IPS-NIHi7 (cell line): ENCODE data around the gene RNH1.

Experiments used
- DNase-seq: peaks from one replicate; pipeline ENCODE4 v3.0.0; 2012; ENCODE audit warnings: mixed read lengths; ENCODE audit errors: extremely low spot score

The RNH1 gene

DNA sequence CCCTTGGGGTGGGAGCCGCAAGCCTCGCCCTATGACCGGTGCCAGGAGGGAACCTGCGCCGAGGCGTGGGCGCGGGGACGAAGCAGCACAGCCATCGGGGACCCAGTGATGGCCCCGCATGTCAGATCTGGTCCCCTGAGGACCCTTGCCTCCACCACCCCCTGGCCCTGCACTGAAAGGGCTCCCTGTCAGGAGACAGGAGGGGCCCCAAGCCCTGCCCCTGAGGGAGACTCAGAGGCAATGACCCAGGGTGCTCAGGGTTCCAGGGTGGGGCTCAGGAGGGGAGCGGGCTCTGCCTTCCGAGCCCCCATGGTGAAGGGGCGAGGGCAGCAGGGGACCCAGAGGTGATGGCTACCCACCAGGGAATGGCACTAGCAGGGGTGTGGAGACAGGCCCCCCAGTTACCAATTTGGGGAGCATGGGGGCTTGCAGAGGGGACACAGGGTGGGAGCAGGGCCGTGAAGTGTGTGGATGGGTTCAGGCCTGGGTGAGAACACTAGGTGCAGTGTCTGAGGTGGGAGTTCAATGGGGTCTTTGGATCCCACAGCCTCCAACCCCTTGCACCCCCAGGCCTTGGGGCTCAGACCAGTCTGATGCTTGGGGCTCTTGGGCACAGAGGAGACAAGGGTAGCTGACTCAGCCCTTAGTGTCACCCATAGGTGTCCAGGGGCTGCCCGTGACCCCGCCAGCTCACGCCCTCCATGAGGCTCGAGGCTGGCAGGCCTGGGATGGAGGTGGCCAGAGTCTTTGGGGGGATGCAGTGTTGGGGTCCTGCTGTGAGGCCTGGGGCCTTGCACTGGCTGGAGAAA, 30.8 kb upstream of the RNH1 start:
- no peak for DNase-seq

DNA sequence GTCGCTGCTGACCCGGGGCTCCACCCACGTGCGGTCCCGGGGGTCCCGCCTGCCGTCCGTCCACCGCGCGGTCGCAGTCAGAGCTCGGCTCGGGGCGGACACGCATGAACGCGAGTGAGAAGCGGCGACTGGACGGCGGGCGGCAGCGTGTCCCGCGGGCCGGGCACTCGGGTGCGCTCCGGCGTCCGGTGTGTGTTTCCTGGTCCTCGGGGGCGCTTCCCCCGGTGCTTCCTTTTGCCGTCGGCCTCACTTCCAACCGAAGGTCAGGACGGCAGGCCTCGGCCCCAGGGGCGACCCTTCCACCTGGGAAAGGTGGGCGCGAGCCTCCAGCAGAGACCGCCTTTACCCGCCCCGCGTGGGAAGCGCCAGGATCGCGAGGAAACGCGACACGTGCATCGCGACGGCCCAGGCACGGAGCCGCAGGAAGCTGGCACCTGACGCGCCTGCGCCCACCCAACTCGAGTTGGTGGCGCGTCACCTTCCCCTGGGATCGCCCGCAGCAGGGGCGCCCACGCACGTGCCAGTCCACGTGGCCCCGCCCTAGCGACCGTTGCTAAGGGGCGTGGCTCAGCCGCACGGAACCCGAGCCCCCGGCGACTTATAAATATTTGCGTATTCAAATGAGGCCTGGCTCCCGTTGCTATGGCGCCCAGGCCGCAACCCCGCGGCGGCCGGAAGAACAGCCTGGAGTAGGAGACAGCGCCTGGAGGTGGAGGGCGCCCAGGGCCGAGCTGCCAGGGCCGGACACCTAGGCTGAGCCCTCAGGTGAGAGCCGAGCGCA, 30.0 kb upstream of the RNH1 start, which contains the start of gene LRRC56:
LRRC56 (plus strand) TSS at position 687 of the 781 bp plus-strand sequence. CDS start 3,158 bp downstream, outside the sequence.
- peak; percentile 94 for DNase-seq

DNA sequence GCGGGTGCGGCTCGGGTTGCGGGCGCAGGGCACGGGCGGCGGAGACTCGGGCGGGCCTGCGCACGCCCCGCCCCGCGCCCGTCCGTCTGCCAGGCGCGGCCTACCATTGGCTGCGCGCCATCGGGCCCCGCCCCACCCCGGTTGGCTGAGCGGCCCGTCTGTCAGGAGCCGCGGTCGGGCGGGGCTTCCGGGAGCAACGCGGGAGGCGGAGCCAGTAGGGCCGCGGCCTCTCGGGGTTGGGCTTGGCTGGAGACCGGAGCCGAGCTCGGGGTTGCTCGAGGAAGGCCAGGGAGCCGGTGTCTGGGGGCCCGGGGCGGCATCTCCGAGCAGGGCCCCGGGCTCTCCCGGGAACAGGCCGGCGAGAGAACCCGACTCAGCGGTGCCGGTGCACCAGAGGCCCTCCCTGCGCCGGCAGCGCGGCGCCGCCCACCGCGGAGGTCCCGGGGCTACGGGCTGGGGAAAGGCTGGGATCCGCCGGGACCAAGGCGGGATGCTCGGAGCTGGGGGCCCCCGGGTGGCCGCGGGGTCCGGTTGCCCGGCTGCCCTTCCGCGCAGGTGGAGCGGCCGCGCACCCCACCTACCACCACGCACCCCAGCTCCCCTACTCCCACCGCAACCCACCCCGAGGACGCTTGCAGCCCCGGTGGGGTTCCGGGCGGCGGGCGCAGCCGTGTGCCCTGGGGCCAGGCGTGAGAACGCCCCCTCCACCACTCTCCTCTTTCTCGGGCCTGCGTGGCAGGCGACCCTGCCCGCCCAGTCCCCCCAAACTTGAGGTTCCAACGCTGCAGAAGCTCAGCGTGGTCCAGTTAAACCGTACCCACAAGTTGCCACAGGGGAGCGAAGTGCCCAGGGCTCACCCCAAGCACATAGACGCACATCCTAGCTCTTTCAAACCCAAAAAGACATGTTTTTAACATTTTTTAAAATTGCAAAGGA, 28.7 kb upstream of the RNH1 start, which contains the start of gene HRAS:
HRAS (minus strand) TSS at position 58 of the 936 bp plus-strand sequence.
- DNase-seq, result peak; percentile 100

DNA sequence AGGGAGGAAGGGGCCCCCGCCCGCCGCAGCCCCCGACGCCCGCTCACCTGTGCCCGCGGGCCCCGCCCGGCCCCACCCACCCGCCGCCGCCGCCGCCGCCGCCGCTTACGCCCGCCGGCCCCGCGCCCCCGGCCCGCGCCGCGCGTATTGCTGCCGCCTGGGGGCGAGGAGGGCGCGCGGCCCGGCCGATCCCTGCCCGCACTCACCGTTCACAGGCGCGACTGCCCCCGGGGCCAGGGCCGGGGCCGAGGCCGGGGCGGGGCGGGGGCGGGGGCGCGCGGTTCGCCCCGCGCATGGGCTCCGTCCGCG, 28.1 kb upstream of the RNH1 start:
- DNase-seq, result no peak

DNA sequence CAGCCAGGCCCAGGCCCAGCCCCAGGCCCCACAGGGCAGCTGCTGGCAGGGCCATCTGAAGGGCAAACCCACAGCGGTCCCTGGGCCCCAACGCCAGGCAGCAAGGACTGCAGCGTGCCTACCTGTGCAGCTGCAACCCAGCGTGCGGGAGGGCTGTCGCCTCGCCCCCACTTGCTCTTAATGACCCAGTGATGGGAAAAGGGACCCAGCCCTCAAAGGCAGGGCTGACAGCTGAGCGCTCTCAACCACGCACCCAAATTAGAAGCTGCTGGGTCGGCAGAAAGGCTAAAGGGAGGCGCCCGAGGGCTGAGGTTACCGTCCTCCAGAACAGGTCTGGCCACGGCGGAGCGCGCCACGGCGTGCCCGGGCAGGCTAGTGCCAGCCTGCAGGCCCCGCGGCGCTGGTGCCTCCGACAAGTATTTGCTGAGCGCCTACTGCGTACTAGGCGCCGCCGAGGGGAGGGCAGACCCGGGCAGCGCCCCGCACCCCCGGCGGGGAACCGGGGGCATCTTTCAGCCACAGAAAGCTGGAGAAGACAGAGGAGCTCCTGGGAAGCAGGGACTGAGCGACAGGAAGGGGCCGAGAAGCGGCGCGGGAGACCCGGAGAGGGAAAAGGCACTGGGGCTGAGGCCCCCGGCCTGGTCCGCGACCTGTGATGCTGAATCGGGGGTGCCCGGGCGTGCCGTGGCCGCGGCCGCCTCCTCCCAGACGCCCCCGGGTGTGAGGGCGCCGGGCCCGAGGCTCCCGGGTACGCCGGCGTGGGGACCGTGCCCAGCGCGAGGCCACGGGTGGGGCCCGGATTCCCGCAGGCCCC, 27.6 kb upstream of the RNH1 start:
- DNase-seq, result peak; percentile 46

DNA sequence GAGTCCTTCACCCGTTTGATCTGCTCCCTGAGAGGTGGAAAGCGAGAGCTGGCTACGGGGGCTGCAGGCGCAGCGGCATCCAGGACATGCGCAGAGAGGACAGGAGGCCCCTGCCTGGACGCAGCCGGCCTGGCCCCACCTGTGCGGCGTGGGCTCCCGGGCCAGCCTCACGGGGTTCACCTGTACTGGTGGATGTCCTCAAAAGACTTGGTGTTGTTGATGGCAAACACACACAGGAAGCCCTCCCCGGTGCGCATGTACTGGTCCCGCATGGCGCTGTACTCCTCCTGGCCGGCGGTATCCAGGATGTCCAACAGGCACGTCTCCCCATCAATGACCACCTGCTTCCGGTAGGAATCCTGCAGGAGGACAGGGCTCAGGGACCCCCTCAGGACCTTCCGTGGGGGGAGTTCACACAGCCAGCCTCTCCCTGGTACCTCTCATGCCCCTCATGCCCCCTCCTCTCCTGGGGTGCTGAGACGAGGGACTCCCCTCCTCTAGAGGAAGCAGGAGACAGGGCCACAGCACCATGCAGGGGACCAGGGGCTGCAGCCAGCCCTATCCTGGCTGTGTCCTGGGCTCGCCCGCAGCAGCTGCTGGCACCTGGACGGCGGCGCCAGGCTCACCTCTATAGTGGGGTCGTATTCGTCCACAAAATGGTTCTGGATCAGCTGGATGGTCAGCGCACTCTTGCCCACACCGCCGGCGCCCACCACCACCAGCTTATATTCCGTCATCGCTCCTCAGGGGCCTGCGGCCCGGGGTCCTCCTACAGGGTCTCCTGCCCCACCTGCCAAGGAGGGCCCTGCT, 26.7 kb upstream of the RNH1 start:
- DNase-seq, result no peak

DNA sequence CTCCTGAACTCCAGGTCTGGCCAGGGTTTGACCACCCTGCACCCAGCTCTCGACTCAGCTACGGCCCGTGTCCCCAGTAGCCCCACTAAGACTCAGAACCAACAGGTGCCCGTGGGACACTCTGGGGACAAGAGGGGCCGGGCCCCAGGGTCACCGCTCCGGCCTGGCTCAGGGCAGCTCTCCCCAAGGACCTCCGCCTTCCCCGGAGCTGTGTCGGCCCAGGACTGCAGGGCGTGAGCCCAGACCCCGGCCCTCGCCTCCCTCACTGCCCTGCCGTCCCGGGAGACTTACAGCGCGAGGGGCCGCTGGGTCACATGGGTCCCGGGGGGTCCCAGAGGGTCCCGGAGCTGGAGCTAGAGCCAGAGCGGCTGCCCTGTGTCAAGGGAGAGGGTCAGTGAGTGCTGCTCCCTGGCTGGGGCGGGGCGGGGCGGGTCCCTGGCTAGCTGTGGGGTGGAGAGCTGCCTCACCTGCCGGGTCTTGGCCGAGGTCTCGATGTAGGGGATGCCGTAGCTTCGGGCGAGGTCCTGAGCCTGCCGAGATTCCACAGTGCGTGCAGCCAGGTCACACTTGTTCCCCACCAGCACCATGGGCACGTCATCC, 26.0 kb upstream of the RNH1 start:
- DNase-seq, result no peak

DNA sequence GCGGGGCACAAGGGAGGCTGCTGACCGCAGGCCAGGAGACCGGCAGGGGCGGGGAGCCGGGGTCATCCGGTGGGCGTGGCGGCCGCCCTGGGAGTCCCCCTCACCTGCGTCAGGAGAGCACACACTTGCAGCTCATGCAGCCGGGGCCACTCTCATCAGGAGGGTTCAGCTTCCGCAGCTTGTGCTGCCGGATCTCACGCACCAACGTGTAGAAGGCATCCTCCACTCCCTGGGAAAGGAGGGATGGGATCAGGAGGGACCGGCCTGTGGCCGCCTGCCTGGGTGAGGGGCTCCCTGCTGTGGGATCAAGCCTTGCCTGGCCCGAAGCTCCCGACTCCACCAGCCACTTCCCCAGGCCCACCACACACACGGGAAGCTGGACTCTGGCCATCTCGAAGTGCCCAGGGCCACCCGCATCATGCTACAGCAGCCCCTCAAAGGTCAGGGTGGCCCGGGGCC, 25.5 kb upstream of the RNH1 start:
- no peak for DNase-seq

DNA sequence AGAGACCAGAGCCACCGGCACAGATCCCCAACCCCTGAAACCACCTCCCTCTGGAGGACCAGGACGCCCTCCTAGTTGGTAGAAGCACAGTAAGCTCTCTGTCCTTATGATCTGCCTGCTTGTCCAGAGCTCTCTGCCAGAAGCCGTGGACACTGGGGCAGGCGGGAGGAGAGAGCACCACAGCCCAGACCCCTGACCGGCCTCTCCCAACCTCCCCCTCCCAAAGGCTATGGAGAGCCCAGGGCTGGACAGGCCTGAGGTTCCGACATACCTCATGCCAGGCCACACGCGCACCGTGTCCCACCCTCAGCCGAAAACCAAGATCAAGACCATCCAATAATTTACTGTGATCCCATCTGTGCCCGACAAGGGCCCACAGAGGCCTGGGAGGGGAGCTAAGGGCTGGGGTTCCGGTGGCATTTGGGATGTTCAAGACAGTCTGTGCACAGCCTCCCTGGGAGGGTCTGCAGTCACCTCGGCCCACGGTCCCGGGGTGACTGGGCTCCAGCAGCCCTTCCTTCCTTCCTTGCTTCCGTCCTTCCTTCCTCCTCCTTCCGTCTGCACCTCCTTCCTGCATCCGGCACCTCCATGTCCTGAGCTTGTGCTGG, 25.0 kb upstream of the RNH1 start:
- DNase-seq, result no peak

DNA sequence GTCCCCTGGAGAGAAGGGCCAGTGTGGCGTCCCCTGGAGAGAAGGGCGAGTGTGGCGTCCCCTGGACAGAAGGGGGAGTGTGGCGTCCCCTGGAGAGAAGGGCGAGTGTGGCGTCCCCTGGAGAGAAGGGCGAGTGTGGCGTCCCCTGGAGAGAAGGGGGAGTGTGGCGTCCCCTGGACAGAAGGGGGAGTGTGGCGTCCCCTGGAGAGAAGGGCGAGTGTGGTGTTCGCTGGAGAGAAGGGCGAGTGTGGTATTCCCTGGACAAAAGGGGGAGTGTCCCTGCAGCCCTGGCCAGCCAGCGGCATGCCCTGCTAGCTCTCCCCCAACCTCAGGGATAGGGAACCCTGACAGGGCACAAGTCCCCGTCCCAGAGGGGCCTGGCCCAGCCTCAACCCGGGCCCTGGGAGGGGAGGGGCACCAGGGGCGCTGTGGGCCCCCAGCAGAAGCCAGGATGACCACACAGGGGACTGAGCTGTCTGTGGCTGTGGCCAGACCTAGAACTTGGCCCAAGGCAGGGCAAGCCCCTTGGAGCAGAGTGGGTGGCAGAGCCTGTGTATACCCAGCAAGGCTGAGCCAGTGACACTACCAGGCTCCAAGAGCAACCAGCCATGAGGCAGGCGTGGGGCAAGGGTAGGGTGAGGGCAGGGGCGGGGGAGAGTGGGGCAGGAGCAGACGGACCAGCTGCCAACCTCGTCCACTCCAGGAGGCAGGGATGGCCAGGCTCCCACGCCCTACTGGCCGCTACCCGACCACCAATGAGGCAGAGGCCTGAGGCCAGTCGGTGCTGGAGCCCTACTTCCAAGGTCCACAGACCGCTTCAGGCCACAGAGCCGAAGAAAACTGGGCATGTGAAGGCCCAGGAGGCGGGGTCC, 24.2 kb upstream of the RNH1 start:
- no peak for DNase-seq

DNA sequence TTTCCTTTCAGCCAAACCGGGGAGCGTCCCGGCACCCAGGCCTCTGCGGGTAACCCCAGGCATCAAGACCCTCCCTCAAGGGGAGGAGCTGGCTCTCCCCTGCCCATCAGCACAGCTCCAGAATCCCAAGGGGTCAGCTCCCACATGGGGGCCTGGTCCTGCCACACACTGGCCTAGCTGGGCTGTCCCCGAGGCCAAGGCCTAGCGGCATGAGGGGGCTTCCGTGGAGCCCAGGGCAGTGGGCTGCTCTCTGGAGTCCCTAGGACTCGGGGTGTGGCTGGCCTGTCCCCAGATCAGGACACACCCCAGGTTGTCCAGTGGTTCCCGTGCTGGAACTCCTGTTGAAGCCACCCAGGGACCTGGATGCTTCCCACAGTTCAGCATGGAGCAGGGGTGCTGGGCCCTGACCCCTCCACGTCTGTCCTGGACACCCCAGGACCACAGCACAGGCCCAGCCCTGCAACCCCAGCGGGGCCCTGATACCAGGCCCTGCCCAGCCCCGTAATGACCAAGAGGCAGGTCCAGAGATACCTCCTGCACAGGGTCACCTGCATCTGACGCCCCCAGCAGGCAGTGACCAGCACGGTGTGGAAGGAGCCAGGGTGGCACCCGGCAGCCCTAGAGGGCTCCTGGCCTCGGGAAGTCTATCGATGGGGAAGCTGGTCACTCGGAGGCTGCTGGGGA, 22.8 kb upstream of the RNH1 start:
- no peak for DNase-seq

DNA sequence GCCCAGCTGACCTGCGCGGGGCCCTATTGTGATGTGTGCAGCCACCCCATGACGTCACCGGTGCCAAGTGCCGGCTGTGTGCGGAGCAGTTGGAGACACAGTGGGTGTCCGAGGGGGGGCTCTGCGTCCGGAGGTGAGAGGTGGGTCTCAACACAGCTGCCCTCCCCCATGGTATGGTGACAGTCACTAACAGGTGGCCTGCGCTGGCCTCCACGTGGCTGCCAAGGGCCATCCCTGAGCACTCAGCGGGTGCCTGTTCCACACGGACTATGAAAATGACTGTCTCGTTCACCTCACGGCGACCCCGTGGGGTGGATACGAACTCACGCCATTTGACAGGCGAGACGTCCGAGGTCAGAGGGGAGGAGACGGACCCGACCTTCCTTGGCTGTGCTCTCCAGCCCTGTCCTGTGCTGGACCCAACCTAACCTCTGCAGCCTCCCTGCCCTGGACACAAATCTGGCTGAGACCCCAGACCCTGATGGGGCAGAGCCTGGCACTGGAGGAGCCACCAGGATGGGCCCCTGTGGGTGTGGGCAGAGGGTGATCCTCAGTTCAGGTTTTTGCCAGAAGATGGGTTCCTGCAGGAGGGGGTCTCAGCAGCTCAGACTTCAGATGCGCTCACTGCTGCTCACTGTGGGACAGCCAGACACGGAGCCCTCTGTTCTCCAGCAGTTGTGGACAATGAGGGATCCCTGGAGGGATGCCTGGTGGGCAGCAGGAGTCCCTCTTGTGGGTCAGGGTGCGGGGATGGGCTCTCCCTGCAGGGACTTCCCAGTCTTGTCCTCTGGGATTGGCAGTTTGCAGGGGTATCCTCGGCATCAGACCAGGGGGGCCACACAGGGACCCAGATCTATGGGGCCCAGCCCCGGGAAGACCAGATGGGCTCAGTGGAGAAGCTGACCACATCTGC, 22.0 kb upstream of the RNH1 start:
- no peak for DNase-seq

DNA sequence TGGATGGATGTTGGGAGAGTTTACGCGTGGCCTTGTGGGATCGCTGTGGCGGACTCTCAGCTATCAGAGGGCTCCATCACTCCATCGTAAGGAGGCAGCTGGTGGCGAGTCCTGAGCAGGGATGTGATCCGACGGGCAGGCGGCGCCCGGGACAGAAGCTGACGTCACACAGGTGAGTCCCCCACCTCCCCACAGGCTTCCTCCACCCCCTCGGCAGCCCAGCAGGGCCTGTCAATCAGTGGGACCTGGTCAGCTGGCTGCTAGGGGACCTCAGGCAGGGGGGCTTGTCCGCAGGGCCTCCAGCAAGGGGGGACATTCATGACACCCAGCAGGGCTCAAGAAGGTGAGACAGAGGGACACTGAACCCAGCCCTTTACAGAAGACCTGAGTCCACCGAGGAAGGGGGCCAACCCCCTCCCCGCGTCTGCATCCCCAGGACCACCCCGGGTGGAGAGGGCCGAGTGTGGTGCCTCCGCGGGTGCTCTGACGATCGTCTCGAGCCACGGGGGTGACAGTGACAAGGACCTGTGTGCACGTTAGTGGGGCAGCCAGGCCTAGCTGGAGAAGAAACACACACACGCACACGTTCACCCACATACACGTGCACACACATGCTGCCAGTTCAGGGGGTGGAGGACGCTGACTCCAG, 21.2 kb upstream of the RNH1 start:
- DNase-seq, result no peak

DNA sequence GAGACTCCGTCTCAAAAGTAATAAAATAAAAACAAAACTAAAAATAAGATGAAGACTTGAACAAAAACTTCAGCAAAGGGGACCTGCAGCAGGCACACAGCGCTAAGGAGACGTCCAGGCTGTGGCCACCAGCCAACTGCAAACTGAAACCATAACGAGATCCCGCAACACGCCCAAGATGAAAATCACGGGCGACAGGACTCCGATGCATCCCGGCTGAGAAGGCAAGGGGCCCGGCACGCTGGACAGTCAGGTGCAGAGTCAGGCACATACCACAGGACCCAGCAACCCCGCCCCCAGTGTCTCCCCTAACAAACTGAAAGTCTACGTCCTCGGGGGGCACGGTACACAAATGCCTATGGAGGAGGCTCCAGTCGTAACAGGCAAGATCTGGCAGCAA, 19.1 kb upstream of the RNH1 start:
- no peak for DNase-seq

DNA sequence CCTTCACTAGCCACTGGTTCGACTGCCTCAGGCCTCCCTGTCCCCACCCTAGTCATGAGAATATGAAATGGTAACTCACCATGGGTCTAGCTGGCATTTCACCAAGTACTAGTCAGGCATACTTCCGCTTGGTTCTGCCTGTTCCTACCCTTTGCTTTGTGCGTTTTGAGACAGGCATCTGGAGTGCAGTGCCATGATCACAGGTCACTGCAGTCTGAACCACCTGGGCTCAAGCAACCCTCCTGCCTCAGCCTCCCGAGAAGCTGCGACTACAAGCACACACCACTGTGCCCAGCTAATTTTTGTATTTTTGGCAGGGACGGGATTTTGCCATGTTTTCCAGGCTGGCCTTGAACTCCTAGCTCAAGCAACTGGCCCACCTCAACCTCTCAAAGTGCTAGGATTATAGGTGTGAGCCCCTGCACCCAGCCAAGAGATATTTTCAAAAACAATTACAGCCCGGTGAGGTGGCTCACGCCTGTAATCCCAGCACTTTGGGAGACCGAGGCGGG, 14.2 kb upstream of the RNH1 start:
- no peak for DNase-seq
